ENCODE data around the gene E2F4.

DNA sequence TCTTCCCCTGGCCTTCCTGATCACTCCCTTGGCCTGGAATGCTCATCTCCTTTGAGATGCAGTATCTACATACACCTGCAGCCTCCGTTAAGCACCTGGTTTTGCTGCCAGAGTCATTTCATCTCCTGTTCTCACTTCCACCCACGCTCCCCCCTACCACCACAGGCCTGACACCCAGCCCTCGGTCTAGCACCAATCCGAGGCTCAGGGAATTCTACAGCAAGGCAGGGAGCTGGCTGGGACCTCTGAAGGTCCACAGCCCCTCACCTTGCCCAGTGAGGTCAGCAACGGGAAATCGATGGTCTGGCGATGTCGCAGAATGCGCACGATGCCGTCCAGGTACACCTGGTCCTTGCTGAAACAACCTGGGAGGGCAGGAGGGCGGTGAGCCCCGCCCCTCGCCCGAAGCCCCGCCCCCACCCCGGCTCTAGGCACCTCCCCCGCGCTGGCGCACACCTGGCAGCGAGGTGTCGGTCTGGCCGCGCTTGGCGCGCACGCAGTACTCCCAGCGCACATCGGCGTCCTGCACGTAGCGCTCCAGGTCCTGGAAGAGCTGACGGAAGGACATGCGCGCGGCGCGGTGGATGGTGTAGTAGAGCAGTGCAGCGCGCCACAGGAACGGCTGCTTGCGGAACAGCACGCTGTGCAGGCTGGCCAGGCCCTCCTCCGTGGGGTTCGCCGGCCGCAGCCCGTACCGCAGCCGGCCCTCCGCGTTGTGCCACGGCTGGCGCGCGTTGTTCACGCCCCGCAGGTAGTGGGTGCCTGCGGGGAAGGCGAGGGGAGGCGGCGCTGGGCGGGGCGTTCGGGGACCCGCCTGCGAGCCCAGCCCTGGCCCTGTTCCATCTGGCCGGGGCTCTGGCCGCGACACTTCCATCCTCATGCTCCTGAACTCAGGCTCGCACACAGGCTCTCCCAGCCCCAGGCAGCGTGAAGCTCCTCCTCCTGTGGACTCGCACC lies 13.9 kb upstream of the E2F4 start:
- TF ChIP-seq, protein P1, sequence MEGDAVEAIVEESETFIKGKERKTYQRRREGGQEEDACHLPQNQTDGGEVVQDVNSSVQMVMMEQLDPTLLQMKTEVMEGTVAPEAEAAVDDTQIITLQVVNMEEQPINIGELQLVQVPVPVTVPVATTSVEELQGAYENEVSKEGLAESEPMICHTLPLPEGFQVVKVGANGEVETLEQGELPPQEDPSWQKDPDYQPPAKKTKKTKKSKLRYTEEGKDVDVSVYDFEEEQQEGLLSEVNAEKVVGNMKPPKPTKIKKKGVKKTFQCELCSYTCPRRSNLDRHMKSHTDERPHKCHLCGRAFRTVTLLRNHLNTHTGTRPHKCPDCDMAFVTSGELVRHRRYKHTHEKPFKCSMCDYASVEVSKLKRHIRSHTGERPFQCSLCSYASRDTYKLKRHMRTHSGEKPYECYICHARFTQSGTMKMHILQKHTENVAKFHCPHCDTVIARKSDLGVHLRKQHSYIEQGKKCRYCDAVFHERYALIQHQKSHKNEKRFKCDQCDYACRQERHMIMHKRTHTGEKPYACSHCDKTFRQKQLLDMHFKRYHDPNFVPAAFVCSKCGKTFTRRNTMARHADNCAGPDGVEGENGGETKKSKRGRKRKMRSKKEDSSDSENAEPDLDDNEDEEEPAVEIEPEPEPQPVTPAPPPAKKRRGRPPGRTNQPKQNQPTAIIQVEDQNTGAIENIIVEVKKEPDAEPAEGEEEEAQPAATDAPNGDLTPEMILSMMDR (IDR thresholded peaks at IDR 0.05): no peak
- TF ChIP-seq POLR2A (IDR thresholded peaks at IDR 0.05): no peak

Measured in heart left ventricle (tissue), 13 donors.